GM21576 (cell line): ENCODE measurements around the gene CAPN12.

ENCODE experiments used
- ATAC-seq: cut with Tn5 transposase; IDR thresholded peaks from one replicate; pipeline ENCODE4 v1.9.1; 2021; ENCODE audit warnings: mild to moderate bottlenecking, moderate library complexity; ENCODE audit not compliant: unreplicated experiment

CAPN12 gene

GRCh38 chr19:38697641-38698071, 46.6 kb downstream of the CAPN12 start:
- no peak for ATAC-seq

GRCh38 chr19:38697197-38697596, 47.1 kb downstream of the CAPN12 start:
- no peak for ATAC-seq

- ATAC-seq, result no peak
These were observed 47.6 kb downstream of the CAPN12 start for GRCh38 chr19:38696729-38697055.

- no peak for ATAC-seq
These were observed 48.2 kb downstream of the CAPN12 start for GRCh38 chr19:38695832-38696728.

GRCh38 chr19:38695317-38695683, 49.0 kb downstream of the CAPN12 start:
- ATAC-seq, result no peak

- ATAC-seq, result peak; percentile 62
These were observed 50.7 kb downstream of the CAPN12 start for GRCh38 chr19:38693380-38694223.

- ATAC-seq, result no peak
These were observed 51.6 kb downstream of the CAPN12 start for GRCh38 chr19:38692458-38693379.

- ATAC-seq, result no peak
These were observed 52.3 kb downstream of the CAPN12 start for GRCh38 chr19:38691938-38692457.

GRCh38 chr19:38690832-38691231, 53.4 kb downstream of the CAPN12 start:
- no peak for ATAC-seq

GRCh38 chr19:38690146-38690545, 54.1 kb downstream of the CAPN12 start:
- no peak for ATAC-seq

- ATAC-seq, result no peak
These were observed 56.4 kb downstream of the CAPN12 start for GRCh38 chr19:38687837-38688378.

- no peak for ATAC-seq
These were observed 57.8 kb downstream of the CAPN12 start for GRCh38 chr19:38686530-38686888.

GRCh38 chr19:38685666-38686529, 58.4 kb downstream of the CAPN12 start:
- no peak for ATAC-seq

- ATAC-seq, result no peak
These were observed 59.2 kb downstream of the CAPN12 start for GRCh38 chr19:38684862-38685665.

- no peak for ATAC-seq
These were observed 60.0 kb downstream of the CAPN12 start for GRCh38 chr19:38684078-38684861.

- no peak for ATAC-seq
These were observed 60.7 kb downstream of the CAPN12 start for GRCh38 chr19:38683393-38684077.

- ATAC-seq, result no peak
These were observed 61.3 kb downstream of the CAPN12 start for GRCh38 chr19:38682872-38683392.
